Activated CD8-positive, alpha-beta memory T cell treated with anti-CD3 and anti-CD28 coated beads, Interleukin-2, amount 50 U/mL, for 4 hours (primary cell): Measurements from ENCODE around the gene RBMS1.

Experiments
- DNase-seq: peaks from one replicate; pipeline ENCODE4 v3.0.0-alpha.2; 2020

The RBMS1 gene

GRCh38 chr2:160268151-160268781 lies 225.3 kb downstream of the RBMS1 start:
- no peak for DNase-seq

GRCh38 chr2:160267692-160268091 lies 225.9 kb downstream of the RBMS1 start:
- DNase-seq = no peak

GRCh38 chr2:160267022-160267421 lies 226.6 kb downstream of the RBMS1 start:
- no peak for DNase-seq

- DNase-seq = no peak
Observed at GRCh38 chr2:160266037-160266551, 227.5 kb downstream of the RBMS1 start.

- DNase-seq = no peak
Observed at GRCh38 chr2:160264308-160264707, 229.3 kb downstream of the RBMS1 start.

GRCh38 chr2:160261732-160262131 lies 231.9 kb downstream of the RBMS1 start:
- DNase-seq = no peak

- no peak for DNase-seq
Observed at GRCh38 chr2:160258492-160258805, 235.2 kb downstream of the RBMS1 start.

- DNase-seq = no peak
Observed at GRCh38 chr2:160257743-160258491, 235.7 kb downstream of the RBMS1 start.

GRCh38 chr2:160257041-160257742 lies 236.4 kb downstream of the RBMS1 start:
- no peak for DNase-seq

GRCh38 chr2:160256507-160256906 lies 237.1 kb downstream of the RBMS1 start:
- no peak for DNase-seq

GRCh38 chr2:160255408-160255807 lies 238.2 kb downstream of the RBMS1 start:
- DNase-seq = no peak

- DNase-seq = no peak
Observed at GRCh38 chr2:160254189-160254762, 239.3 kb downstream of the RBMS1 start.

GRCh38 chr2:160253440-160254188 lies 240.0 kb downstream of the RBMS1 start:
- DNase-seq = no peak

- DNase-seq = no peak
Observed at GRCh38 chr2:160252900-160253299, 240.7 kb downstream of the RBMS1 start.

- DNase-seq = no peak
Observed at GRCh38 chr2:160252278-160252887, 241.2 kb downstream of the RBMS1 start.

GRCh38 chr2:160251569-160251968 lies 242.0 kb downstream of the RBMS1 start:
- DNase-seq = no peak

- no peak for DNase-seq
Observed at GRCh38 chr2:160249876-160250275, 243.7 kb downstream of the RBMS1 start.

GRCh38 chr2:160247296-160248035 lies 246.1 kb downstream of the RBMS1 start:
- DNase-seq = no peak

- no peak for DNase-seq
Observed at GRCh38 chr2:160246356-160246755, 247.3 kb downstream of the RBMS1 start.

- DNase-seq = no peak
Observed at GRCh38 chr2:160245614-160246155, 247.9 kb downstream of the RBMS1 start.

GRCh38 chr2:160242893-160243564 lies 250.6 kb downstream of the RBMS1 start:
- no peak for DNase-seq
